Mononuclear cell (primary cell): Measurements from ENCODE around the gene ANKRD53. TPM values are rescaled to one million over a fixed set of nuclear protein-coding genes. Genes with fewer than 3 reads are reported as not detected.

Experiments used
- H3K27me3 ChIP-seq: 2 replicates; pipeline ENCODE4 v1.6.0; 2011; ENCODE audit warnings: low read length, control low read depth; ENCODE audit not compliant: insufficient read depth
- H3K4me1 ChIP-seq: 2 replicates; pipeline ENCODE4 v1.5.1; 2011; ENCODE audit warnings: mild to moderate bottlenecking, low read length, control low read depth; ENCODE audit not compliant: insufficient read depth
- H3K4me3 ChIP-seq: 2 replicates; pipeline ENCODE4 v1.5.1; 2011; ENCODE audit warnings: mild to moderate bottlenecking, low read length, moderate library complexity
- H3K9me3 ChIP-seq: 2 replicates; pipeline ENCODE4 v1.5.1; 2011; ENCODE audit warnings: low read depth, mild to moderate bottlenecking, control low read depth, low read length
- total RNA-seq: library from RNA; depleted of rRNA; stranded (reverse); fragments of >200 nt; gene quantifications from one replicate; pipeline ENCODE4 v1.2.3, GENCODE V29; 2012

ANKRD53 gene
- total RNA-seq, 1 donor, result 0.10 TPM

DNA sequence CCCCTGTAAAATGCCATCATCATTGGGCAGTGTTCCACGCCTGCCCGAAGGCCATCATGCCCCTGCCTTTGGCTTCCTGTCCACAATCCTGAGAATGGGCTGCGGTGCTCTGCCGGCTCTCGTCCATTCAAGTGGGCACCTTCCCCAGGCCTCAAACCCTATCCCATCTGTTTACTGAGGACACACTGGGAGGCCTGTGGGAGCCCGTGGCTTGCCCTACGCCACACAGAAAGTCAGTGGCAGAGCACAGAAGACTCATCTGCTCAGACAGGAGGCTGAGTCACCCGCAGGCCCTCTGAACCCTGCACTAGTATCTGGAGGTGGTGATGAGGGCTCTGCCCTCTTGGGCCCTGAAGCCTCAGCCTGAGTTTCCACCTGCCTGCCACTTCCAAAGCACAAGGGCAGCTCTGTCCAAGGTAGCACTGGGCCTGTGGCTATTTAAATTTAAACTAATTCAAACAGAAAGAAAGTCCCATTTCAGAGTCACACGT, 19.1 kb upstream of the ANKRD53 start:
- H3K4me3 ChIP-seq, result no peak overlapping the region
- peaks cover 22% of the 10 kb centered on the region for H3K27me3 ChIP-seq
- H3K9me3 ChIP-seq, result no peaks in the 10 kb centered on the region
- H3K4me1 ChIP-seq, result no peaks in the 10 kb centered on the region

DNA sequence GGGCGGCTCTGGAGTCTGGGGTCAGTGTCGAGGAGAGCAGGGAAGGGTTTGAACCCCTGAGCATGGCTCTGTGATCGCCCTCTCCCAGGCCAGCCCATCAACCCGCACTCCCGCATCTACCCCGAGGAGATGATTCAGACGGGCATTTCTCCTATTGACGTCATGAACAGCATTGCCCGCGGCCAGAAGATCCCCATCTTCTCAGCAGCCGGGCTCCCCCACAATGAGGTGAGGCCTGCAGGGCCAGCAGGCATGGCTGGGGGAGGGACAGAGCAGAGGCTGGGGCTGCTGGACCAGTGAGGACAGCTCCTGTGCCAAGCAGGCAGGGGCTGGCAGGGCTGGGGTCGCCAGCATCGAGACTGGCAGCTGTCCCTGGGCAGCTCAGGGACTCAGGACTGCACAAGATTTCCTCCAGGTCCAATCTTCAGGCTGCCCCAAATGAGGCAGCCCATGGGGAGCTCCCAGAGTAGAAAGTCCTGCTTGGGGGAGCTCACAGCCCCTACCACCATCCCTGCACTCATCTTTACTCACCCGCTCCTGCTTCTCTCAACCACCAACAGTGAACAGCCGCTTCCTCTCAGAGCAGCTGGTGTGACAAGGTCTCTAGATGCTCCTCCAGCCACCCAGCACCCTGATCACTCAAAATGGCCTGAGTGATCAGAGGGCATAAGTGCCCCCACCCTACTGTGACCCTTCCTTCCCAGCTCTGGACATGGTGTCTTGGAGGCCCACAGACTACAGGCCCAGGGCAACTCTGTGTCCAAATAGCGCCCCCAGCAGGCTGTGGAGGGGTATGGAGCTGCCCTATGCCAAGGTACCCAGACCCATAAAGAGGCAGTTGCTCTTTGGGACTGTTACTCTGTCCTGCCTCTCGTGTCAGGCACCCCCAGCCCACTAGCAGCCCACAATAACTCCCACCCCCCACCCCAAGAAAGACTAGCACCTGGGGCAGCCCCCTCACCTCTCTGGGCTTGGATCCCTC, 18.3 kb upstream of the ANKRD53 start:
- H3K27me3 ChIP-seq, result peaks cover 19% of the 10 kb centered on the region
- H3K4me3 ChIP-seq, result no peak overlapping the region
- H3K9me3 ChIP-seq, result no peaks in the 10 kb centered on the region
- H3K4me1 ChIP-seq, result peaks cover 6% of the 10 kb centered on the region

DNA sequence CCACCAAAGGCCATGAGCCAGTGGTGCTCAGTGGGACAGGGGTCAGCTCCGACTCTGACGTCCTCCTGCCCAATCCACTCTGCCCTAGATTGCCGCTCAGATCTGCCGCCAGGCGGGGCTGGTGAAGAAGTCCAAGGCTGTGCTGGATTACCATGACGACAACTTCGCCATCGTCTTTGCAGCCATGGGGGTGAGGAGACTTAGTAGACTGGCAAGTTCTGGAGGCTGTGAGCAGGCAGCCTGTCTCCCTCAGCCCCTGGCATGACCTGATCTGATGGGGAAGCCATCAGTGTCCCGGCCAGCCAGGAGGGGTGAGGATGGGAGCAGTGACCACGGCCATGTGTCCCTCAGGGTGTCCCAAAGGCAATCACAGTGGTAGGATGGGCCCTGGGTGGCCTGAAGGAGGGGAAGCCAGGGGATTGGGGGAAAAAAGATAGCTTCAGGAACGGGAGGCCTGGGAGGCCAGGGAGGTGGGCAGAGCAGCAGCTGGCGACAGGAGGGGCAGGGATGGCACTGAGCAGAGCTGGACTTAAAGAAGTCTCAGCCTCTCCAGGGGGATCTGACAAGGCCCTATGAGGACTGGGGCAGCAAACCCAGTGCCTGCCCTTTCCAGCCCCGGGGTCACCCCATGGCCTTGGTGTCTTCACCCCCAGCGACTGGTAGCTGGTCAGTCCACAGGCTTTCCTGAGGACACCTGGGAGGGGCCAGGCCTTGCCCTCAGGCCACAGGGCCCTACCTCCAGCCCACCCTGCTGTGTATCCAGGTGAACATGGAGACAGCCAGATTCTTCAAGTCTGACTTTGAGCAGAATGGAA, 17.4 kb upstream of the ANKRD53 start:
- H3K9me3 ChIP-seq, result no peaks in the 10 kb centered on the region
- H3K4me3 ChIP-seq, result no peak overlapping the region
- peaks cover 10% of the 10 kb centered on the region for H3K4me1 ChIP-seq
- H3K27me3 ChIP-seq, result peaks cover 19% of the 10 kb centered on the region

DNA sequence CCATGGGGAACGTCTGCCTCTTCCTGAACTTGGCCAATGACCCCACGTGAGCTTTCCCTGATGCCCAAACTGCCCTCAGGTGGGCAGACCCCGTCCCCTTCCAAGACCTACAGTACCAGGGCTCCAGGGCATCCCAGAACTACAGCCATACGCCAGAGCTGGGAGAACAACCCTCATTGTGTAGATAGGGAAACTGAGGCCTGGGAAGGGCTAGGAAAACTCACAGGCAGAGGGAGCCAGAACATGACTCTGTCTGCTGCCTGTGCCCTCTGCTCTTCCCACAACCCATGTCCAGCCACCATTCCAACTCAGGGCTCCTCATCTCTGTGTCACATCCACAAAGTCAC, 16.8 kb upstream of the ANKRD53 start:
- Histone ChIP-seq H3K9me3 (no peaks in the 10 kb centered on the region), H3K4me1 (peaks cover 10% of the 10 kb centered on the region), H3K4me3 (no peak overlapping the region), H3K27me3 (peaks cover 19% of the 10 kb centered on the region)

DNA sequence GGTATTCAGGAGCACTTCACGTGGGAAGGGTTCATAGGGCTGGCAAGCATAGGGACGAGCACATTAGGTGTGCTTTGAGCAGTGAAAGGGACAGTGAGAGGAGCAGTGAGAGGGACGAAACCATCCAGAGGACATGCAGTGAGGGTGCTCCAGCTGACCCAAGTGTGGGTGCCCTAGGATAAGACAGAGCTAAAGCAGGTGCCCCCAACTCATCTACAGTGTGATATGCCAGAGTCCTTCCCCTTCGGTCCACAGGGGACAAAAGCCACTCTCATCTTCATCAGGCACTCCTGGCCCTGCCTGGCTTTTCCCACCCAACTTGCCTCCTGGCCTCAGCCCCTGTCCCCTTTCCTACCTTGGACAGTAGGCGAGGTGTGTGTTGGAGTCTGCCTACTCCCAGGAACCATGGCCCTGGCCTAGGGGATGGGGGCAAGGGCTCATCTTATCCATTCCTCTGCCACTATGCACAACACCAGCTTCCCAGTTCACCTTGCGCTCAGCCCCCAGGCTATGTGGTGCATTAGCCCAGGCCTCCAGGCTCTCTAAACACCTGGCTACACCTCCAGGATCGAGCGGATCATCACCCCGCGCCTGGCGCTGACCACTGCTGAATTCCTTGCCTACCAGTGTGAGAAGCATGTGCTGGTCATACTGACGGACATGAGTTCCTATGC, 16.1 kb upstream of the ANKRD53 start:
- H3K4me3 ChIP-seq, result no peak overlapping the region
- peaks cover 10% of the 10 kb centered on the region for H3K4me1 ChIP-seq
- no peaks in the 10 kb centered on the region for H3K9me3 ChIP-seq
- H3K27me3 ChIP-seq, result peaks cover 19% of the 10 kb centered on the region

DNA sequence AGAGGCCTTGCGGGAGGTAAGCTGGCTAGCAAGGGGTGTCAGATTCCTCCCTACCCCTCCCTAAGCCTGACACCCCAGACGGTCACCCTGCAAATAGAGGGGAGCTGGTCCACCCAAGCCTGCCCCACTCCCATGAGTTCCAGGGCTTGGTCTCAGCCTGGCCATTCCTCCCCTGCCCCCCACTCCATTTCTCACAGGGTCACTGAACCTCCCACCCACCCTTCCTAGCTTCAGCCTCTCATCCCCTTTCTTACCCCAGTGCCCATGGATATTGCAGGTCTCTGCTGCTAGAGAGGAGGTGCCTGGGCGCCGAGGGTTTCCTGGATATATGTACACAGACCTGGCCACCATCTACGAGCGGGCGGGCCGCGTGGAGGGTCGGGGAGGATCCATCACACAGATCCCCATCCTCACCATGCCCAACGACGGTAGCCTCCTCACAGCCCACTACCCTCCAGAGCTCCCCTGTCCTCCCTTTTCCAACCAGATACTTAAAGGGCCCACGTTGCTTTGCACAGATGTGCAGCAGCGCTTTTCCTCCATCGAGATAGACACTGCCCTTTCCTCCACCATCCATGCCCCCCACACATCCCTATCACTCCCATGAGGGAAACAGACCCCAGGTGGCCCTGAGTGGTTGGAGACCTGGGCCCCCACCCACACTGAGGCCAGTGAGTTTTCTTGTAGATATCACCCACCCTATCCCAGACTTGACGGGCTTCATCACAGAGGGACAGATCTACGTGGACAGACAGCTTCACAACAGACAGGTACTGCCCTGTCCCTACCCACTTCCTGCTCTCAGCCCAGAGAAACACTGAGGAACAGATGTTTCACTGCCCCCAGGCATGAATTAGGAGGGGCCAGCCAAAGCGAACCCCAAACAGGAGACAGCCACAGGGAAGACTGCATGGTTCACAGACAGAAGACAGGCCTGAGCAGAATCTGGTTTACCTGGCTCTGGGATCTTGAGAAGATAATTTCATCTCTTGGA, 15.2 kb upstream of the ANKRD53 start:
- peaks cover 19% of the 10 kb centered on the region for H3K27me3 ChIP-seq
- no peak overlapping the region for H3K4me3 ChIP-seq
- peaks cover 10% of the 10 kb centered on the region for H3K4me1 ChIP-seq
- H3K9me3 ChIP-seq, result no peaks in the 10 kb centered on the region

DNA sequence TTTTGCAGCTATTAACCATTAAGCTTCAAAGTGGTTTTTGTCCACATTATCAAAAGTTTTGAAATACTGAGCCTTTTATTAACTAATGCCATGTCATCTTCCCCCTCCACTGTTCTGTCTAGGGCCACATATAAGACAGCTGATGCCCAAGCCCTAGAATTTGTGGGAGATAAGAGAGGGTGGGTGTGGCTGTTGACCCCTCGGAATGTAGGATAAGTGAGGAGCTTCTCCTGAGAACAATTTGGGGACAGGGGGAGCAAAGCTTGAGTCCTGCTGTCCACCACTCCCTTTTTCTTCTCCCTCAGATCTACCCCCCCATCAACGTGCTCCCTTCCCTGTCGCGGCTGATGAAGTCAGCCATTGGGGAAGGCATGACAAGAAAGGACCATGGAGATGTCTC, 14.3 kb upstream of the ANKRD53 start:
- no peaks in the 10 kb centered on the region for H3K9me3 ChIP-seq
- peaks cover 19% of the 10 kb centered on the region for H3K27me3 ChIP-seq
- H3K4me1 ChIP-seq, result peaks cover 10% of the 10 kb centered on the region
- no peak overlapping the region for H3K4me3 ChIP-seq

DNA sequence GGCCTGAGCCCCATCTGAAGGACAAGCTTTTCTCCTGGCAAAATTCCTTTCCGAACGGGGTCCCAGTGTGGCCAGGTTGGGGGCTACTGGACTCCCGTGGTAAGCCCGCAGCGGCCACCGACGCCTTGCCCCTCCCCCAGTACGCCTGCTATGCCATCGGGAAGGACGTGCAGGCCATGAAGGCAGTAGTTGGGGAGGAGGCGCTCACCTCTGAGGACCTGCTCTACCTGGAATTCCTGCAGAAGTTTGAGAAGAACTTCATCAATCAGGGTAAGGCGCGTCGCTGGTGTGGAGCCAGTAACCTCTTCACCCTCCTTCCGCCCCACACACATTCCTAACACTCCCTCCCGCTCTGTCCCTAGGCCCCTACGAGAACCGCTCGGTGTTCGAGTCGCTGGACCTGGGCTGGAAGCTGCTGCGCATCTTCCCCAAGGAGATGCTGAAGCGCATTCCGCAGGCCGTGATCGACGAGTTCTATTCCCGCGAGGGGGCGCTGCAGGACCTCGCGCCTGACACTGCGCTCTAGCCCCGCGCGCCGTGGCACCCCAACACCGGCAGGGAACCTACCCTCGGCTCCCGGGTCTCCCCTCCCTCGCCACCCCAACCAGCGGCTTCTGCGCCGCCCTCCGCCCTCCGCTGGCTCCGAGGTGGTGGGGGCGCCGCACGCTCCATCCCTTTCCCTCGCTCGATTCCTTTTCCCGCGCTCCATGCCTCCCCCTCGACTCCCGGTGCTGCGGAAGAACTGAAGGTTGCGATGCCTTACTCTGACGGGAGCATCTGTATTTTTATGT, 13.6 kb upstream of the ANKRD53 start:
- Histone ChIP-seq H3K9me3 (no peaks in the 10 kb centered on the region), H3K4me3 (peak overlapping the region; percentile 33), H3K27me3 (peaks cover 19% of the 10 kb centered on the region), H3K4me1 (peaks cover 10% of the 10 kb centered on the region)

DNA sequence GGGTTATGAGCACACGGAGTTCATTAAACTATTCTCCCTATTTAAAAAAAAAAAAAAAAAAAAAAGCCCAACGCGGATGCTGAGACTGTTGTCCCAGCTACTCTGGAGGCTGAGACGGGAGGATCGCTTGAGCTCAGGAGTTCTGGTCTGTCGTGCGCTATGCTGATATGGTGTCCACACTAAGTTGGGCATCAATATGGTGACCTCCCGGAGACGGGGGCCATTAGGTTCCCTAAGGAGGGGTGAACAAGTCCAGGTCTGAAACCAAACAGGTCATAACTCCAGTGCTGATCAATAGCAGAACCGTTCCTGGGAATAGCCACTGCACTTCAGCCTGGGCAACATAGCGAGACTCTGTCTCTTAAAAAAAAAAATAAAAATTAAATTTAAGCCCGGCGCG, 12.9 kb upstream of the ANKRD53 start:
- Histone ChIP-seq H3K9me3 (no peaks in the 10 kb centered on the region), H3K4me3 (peak overlapping the region; percentile 33), H3K27me3 (peaks cover 24% of the 10 kb centered on the region)

DNA sequence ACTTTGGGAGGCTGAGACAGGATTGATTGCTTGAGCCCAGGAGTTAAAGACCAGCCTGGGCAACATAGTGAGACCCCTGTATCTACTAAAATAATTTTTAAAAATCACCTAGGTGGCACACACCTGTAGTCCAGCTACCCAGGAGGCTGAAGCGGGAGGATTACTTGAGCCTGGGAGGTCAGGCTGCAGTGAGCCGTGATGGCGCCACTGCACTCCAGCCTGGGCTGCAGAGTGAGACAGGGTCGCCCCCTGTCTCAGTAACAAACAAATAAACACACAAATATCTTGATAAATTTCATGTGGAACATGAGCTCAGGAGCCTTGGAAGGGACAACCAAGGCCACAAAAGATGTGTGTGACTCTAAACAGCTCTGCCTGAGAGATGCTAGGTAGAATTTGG, 11.7 kb upstream of the ANKRD53 start:
- Histone ChIP-seq H3K9me3 (no peaks in the 10 kb centered on the region), H3K4me1 (peaks cover 10% of the 10 kb centered on the region), H3K27me3 (peaks cover 34% of the 10 kb centered on the region), H3K4me3 (no peak overlapping the region)

More for the DNA sequence above, 12.9 kb upstream of the ANKRD53 start:
- peaks cover 10% of the 10 kb centered on the region for H3K4me1 ChIP-seq

DNA sequence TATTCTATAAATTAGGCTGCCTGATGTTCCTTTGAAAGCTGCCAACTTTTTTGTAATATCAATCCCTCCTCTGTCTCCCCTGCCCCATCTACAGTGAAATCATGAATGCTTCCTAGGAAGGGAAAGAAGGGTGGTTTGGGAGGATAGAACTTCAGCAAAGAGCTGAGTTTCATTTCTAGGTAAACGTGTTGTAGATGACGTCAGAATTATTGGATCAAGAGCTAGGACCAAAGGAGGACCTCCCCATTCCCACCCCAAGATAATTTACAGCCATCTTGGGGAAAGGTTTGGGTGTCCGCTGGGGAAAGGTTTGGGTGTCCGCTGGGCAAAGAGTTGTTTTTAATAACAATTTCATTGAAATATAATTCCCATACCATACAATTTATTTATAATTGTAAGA, 11.2 kb upstream of the ANKRD53 start:
- Histone ChIP-seq H3K4me3 (no peak overlapping the region), H3K9me3 (no peaks in the 10 kb centered on the region), H3K27me3 (peaks cover 36% of the 10 kb centered on the region)

DNA sequence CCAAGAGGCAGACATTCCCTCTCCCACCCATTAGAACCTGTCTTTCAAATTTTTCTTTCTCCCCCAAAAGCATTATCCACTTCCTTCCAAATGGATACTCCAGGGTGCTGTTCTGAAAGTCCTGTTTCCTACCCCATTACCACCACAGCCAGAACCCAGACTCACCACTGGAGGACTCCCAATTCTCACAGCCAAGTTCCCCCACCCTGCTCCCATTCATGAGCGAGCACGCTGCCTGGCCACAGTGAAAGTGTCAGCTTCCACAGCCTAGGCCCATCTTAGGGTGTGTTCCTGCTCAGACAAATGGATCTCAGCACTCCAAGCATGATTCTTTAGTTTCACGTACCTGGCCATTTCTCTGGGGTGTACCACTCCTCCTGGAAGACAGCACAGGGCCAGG, 3.8 kb upstream of the ANKRD53 start:
- Histone ChIP-seq H3K27me3 (peaks cover 16% of the 10 kb centered on the region), H3K4me3 (no peak overlapping the region), H3K4me1 (peaks cover 23% of the 10 kb centered on the region), H3K9me3 (no peaks in the 10 kb centered on the region)

More for the DNA sequence above, 11.2 kb upstream of the ANKRD53 start:
- H3K4me1 ChIP-seq, result peaks cover 10% of the 10 kb centered on the region

DNA sequence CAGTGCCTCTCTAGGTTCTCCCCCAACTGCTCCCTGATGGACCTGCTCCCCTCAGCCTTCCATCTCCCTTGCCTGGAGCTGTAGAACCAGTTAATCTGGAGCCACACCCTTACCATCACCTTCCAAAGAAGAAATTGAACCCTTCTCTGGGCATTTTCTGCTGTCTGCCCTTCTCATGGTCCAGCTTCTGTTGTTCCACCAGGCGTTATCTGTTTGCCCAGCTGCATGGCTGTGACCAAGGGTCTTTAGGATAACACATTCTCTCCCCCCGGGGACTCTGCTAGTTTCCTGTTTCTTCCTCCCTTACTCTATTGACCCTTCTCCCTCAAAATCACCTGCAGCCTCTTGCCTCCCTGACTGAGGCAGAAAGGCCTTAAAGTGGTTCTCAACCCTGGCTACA, 3.2 kb upstream of the ANKRD53 start:
- Histone ChIP-seq H3K9me3 (no peaks in the 10 kb centered on the region), H3K27me3 (peaks cover 12% of the 10 kb centered on the region), H3K4me3 (no peak overlapping the region), H3K4me1 (peaks cover 23% of the 10 kb centered on the region)
